GM08714 (cell line): ENCODE measurements around the gene ANAPC13.

ENCODE experiments used
- H3K4me3 ChIP-seq: fragments of 200-500 bp; sonication (Bioruptor generic); 2 replicates; pipeline ENCODE4 v1.5.1; 2014; ENCODE audit warnings: mild to moderate bottlenecking, low read length, inconsistent platforms
- ZNF274 ChIP-seq: IDR thresholded peaks from 2 replicates; pipeline ENCODE4 v1.6.1; 2012; ENCODE audit warnings: mild to moderate bottlenecking, low read depth, low read length

The ANAPC13 gene

GRCh38 chr3:134496471-134497071, 10.8 kb upstream of the ANAPC13 start:
- TF ChIP-seq ZNF274 = no peak
- H3K4me3 ChIP-seq = no peak overlapping the region

- no peak for TF ChIP-seq ZNF274
- no peak overlapping the region for H3K4me3 ChIP-seq
Measured at GRCh38 chr3:134495980-134496379, 10.2 kb upstream of the ANAPC13 start.

DNA sequence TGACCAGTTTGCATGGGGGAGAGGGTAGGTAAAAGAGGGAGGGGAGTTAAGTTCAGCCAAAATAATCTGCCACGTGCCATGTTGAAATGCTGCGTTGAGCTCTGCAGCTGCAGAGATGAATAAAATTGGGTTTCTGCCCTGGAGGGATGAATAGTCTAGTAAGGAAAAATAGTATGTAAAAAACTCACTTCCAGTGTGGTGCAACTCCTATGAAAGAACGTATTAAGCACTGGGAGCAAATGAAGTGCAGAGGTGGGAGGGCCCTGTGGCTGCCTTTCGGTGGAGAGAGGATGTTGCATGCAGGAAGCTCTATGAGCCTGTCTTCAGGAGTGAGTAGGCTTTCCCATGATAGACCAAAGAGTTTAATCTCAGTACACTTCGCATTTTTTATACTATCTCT, 8.7 kb upstream of the ANAPC13 start:
- H3K4me3 ChIP-seq = no peak overlapping the region
- no peak for TF ChIP-seq ZNF274

GRCh38 chr3:134487406-134487805, 1.6 kb upstream of the ANAPC13 start:
- TF ChIP-seq ZNF274 = no peak
- peak overlapping the region; percentile 96; the same call in 1 of the 2 replicates for H3K4me3 ChIP-seq

GRCh38 chr3:134486577-134487041, 824 bp upstream of the ANAPC13 start:
- TF ChIP-seq ZNF274 = no peak

GRCh38 chr3:134485075-134485717, 589 bp downstream of the ANAPC13 start:
- TF ChIP-seq ZNF274 = no peak

More at GRCh38 chr3:134486577-134487041, 824 bp upstream of the ANAPC13 start:
- peak overlapping the region; percentile 96 for H3K4me3 ChIP-seq

DNA sequence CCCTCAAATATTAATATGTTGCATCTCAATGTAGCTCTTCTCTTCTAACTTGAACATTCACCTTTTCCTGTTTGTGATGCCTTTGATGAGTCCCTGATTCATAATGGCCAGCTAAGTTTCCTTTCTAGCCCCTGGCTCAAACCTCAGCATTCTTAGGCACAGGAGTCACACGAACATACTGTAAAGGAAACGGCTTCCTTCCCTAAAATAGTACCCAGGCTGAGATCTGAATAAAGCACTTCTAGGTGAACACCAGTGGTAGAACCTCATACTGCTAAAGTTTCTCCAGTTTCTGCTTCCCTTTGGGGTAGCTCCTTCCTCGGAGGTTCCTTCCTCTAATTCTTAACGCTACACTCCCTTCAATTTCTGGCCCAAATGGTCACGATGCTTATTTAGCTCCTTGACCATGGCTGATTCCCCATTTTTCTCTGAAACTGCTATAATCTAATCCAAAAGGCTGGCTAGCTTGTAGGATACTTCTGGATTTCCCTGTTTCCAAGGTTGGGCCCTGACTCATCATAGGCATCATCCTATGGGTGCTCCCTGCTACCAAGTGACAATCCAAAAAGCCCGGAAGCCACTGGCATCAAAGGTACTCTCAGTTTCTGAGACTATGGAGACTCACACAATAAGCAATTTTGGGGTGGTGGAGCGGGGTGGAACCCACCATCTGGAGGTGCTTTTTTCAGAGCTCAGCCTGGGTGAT, 2.4 kb downstream of the ANAPC13 start:
- TF ChIP-seq ZNF274 = no peak
- H3K4me3 ChIP-seq = peak overlapping the region; percentile 18; the same call in 1 of the 2 replicates

More at GRCh38 chr3:134485075-134485717, 589 bp downstream of the ANAPC13 start:
- H3K4me3 ChIP-seq = peak overlapping the region; percentile 96

GRCh38 chr3:134482622-134483021, 3.2 kb downstream of the ANAPC13 start:
- TF ChIP-seq ZNF274 = no peak
- H3K4me3 ChIP-seq = no peak overlapping the region

- no peak for TF ChIP-seq ZNF274
- no peak overlapping the region for H3K4me3 ChIP-seq
Measured at GRCh38 chr3:134481166-134481565, 4.6 kb downstream of the ANAPC13 start.

DNA sequence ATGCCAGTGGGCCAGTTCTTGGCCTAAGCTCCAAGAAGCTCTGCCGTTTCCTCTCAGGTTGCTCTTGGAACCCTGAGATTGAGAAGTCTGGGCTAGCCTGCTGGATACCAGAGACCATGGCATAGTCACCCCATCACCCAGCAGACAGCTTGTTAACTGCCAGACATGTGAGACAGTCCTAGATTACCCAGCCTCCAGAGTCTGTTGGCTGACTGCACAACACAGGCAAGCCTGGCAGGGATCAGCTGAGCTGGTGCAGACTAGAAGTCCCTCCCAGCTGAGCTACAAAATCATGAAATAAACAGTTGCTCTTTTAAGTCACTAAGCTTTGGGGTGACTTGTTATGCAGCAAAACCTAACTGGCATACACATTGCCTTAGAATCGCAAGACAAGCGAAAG, 5.2 kb downstream of the ANAPC13 start:
- H3K4me3 ChIP-seq = no peak overlapping the region
- no peak for TF ChIP-seq ZNF274

GRCh38 chr3:134477938-134478337, 7.8 kb downstream of the ANAPC13 start:
- no peak for TF ChIP-seq ZNF274
- H3K4me3 ChIP-seq = no peak overlapping the region

DNA sequence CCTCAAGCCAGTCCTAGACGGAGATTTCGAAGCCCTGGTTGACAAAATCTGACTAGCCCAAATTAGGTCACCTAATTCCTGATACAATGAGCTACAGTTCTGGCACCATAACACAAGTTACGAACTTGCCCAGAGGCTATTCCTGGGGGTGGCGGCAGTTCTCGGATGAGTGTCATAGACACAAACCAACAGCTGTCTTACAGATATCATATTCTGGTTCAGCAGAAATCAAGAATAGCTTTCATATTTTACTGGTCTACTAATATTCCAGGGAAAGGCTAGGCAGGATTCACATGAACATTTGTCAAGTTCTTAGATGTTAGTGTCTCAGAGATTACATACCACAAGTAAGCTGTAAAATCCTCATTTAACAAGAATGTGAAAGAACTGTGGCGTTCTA, 8.8 kb downstream of the ANAPC13 start:
- TF ChIP-seq ZNF274 = no peak
- H3K4me3 ChIP-seq = no peak overlapping the region

- H3K4me3 ChIP-seq = no peak overlapping the region
- no peak for TF ChIP-seq ZNF274
Measured at GRCh38 chr3:134476306-134476705, 9.5 kb downstream of the ANAPC13 start.

DNA sequence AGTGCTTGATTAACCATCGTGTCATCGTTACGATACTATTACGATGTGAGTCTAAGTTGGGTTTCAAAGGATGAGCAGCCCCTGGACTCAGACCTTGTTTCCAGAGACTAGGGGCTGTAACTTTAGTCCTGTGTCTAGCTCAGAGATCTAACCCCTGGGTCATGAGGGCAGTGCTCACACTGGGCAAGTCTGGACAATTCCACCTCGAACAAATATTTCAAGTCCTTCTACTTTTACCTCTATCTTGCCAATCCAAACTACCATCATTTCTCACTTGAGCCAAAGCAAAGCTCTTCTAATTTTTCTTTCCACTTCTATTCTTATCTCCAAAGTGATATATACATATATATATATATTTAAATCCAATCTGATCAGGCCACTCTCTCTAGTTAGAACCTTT, 10.8 kb downstream of the ANAPC13 start:
- H3K4me3 ChIP-seq = no peak overlapping the region
- TF ChIP-seq ZNF274 = no peak

DNA sequence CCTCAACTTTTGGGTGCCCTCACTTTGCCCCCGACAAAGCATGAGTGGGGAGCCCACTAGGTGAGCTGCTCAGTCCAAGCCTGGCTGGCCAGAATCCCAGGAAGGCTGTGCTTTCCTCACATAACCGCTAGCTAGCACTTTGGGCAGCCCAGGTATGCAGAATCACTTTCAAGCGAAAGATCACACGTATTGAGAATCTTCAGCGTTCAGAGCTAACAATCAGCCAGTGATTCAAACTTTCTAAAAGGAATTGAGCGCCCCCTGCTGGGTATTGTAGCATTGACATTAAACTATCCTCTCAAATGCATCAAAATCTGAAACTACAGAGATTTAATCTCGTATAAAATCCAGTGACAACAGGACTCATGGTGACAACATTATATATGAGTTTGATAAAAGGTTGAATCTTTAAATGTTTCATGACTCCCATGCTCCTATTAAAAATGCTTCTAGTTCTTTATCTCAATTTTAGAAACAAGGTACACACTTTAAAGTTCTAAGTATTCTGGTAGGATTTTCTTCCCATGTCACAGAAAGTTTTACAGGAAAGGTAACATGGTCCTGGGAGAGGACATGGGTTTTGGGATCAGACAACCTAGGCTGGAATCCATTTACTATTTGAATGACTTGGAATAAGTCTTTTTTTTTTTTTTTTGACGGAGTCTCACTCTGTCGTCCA, 11.8 kb downstream of the ANAPC13 start:
- no peak for TF ChIP-seq ZNF274
- H3K4me3 ChIP-seq = no peak overlapping the region
